ENCODE data around the gene RBM26.
"Not testable (repeated sequence)": the region's sequence is repeated elsewhere in the genome, so short reads cannot be mapped to it uniquely, and the experiment has no call there.

Gene RBM26

GRCh38 chr13:79354285-79354684 lies 51.8 kb downstream of the RBM26 start:
- no peak overlapping the region for H3K4me3 ChIP-seq (ENCODE audit: severe bottlenecking)
- H3K4me1 ChIP-seq (ENCODE audit: insufficient read depth, poor library complexity, severe bottlenecking), result no peaks in the 10 kb centered on the region
- H3K27me3 ChIP-seq (ENCODE audit: insufficient read depth, poor library complexity, severe bottlenecking), result no peaks in the 10 kb centered on the region
- DNase-seq (ENCODE audit: low spot score), result no peak
- H3K36me3 ChIP-seq (ENCODE audit: low read depth), result peaks cover 89% of the 10 kb centered on the region
- no peak for ATAC-seq (ENCODE audit: low read depth)
- H3K9me3 ChIP-seq (ENCODE audit: severe bottlenecking), result no peaks in the 10 kb centered on the region
- H3K27ac ChIP-seq (ENCODE audit: poor library complexity, severe bottlenecking), result no peak overlapping the region
- no peak for TF ChIP-seq CTCF (IDR thresholded peaks at IDR 0.05; ENCODE audit: poor library complexity, severe bottlenecking)

GRCh38 chr13:79353693-79354092 lies 52.4 kb downstream of the RBM26 start:
- Histone ChIP-seq H3K36me3 (ENCODE audit: low read depth) (peaks cover 89% of the 10 kb centered on the region), H3K27ac (ENCODE audit: poor library complexity, severe bottlenecking) (no peak overlapping the region)
- TF ChIP-seq CTCF (IDR thresholded peaks at IDR 0.05; ENCODE audit: poor library complexity, severe bottlenecking), result no peak

GRCh38 chr13:79352107-79352506 lies 53.9 kb downstream of the RBM26 start:
- Histone ChIP-seq H3K36me3 (ENCODE audit: low read depth) (peaks cover 86% of the 10 kb centered on the region), H3K9me3 (ENCODE audit: severe bottlenecking) (no peaks in the 10 kb centered on the region), H3K27ac (ENCODE audit: poor library complexity, severe bottlenecking) (no peak overlapping the region), H3K27me3 (ENCODE audit: insufficient read depth, poor library complexity, severe bottlenecking) (no peaks in the 10 kb centered on the region), H3K4me1 (ENCODE audit: insufficient read depth, poor library complexity, severe bottlenecking) (no peaks in the 10 kb centered on the region), H3K4me3 (ENCODE audit: severe bottlenecking) (no peak overlapping the region)
- ATAC-seq (ENCODE audit: low read depth), result no peak
- TF ChIP-seq CTCF (IDR thresholded peaks at IDR 0.05; ENCODE audit: poor library complexity, severe bottlenecking), result no peak
- no peak for DNase-seq (ENCODE audit: low spot score)

More at GRCh38 chr13:79353693-79354092, 52.4 kb downstream of the RBM26 start:
- ATAC-seq (ENCODE audit: low read depth), result no peak
- no peak overlapping the region for H3K4me3 ChIP-seq (ENCODE audit: severe bottlenecking)
- H3K4me1 ChIP-seq (ENCODE audit: insufficient read depth, poor library complexity, severe bottlenecking), result no peaks in the 10 kb centered on the region
- H3K27me3 ChIP-seq (ENCODE audit: insufficient read depth, poor library complexity, severe bottlenecking), result no peaks in the 10 kb centered on the region
- H3K9me3 ChIP-seq (ENCODE audit: severe bottlenecking), result no peaks in the 10 kb centered on the region
- DNase-seq (ENCODE audit: low spot score), result no peak

GRCh38 chr13:79349608-79350007 lies 56.4 kb downstream of the RBM26 start:
- not testable (repeated sequence) for DNase-seq (ENCODE audit: low spot score); H3K9me3 ChIP-seq (ENCODE audit: severe bottlenecking); H3K27ac ChIP-seq (ENCODE audit: poor library complexity, severe bottlenecking); H3K27me3 ChIP-seq (ENCODE audit: insufficient read depth, poor library complexity, severe bottlenecking); H3K4me3 ChIP-seq (ENCODE audit: severe bottlenecking); H3K4me1 ChIP-seq (ENCODE audit: insufficient read depth, poor library complexity, severe bottlenecking); ATAC-seq (ENCODE audit: low read depth)
- peaks cover 88% of the 10 kb centered on the region for H3K36me3 ChIP-seq (ENCODE audit: low read depth)

- no peaks in the 10 kb centered on the region for H3K9me3 ChIP-seq (ENCODE audit: severe bottlenecking)
- no peaks in the 10 kb centered on the region for H3K27me3 ChIP-seq (ENCODE audit: insufficient read depth, poor library complexity, severe bottlenecking)
- H3K36me3 ChIP-seq (ENCODE audit: low read depth), result peaks cover 88% of the 10 kb centered on the region
- H3K27ac ChIP-seq (ENCODE audit: poor library complexity, severe bottlenecking), result no peak overlapping the region
- no peak for DNase-seq (ENCODE audit: low spot score)
- TF ChIP-seq CTCF (IDR thresholded peaks at IDR 0.05; ENCODE audit: poor library complexity, severe bottlenecking), result no peak
- no peak overlapping the region for H3K4me3 ChIP-seq (ENCODE audit: severe bottlenecking)
- no peak for ATAC-seq (ENCODE audit: low read depth)
- H3K4me1 ChIP-seq (ENCODE audit: insufficient read depth, poor library complexity, severe bottlenecking), result no peaks in the 10 kb centered on the region
These were observed 57.0 kb downstream of the RBM26 start for GRCh38 chr13:79349011-79349410.

All from RWPE2 (cell line).